SKM-1 (cell line): ENCODE data around the gene SFT2D3.

ENCODE experiments used
- DNase-seq: peaks from one replicate; lab custom pipeline; 2025; ENCODE audit not compliant: unreplicated experiment; lab: John Stamatoyannopoulos, UW

Gene SFT2D3

GRCh38 chr2:127664065-127664894 is 37.0 kb upstream of the SFT2D3 start:
- DNase-seq = no peak

DNA sequence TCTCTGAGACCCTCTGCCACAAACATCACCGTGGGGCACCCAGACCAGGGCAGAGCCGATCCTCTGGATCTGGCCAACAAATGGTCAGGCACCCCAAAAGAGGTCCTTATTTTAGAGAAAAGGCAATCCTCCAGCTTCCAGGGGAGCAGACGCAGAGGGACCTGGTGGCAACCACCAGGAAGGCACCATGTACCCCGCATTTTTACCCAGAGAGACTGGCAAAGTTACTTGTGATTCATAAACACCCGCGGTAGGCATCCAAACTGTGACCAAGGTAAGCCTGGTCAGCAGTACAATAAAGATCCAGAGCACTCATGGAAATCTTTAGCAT is 36.4 kb upstream of the SFT2D3 start:
- DNase-seq = no peak

DNA sequence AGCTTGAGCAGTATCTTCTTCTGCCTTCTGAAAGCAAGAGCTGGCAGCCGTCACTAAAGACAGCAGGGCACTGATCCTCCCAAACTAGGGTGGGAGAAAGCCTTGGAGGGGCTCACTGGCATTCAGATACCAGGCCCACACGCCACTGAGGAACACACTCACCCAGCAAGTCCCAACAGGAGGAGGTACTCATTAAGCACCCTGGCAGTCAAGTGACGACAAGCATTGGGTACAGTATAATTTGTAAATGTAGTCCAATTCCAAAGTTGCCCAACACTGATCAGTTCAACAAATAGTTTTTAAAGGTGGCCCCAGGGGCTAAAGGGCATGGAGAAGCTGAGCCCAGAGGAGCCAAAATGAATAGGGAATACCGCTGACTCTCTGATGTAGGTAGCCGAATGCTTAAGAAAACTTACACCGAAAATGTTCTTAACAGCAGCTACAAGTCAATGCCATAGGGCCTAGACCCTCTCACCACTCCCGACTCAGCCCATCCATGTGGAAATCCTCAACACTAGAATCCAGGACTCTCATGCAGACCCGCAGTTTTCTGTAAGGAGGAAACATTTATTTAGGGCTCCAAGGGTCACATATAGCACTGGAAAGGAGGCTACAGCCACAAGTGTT is 35.9 kb upstream of the SFT2D3 start:
- no peak for DNase-seq

GRCh38 chr2:127669056-127669455 is 32.2 kb upstream of the SFT2D3 start:
- no peak for DNase-seq

- no peak for DNase-seq
Measured at GRCh38 chr2:127670055-127670956, 31.0 kb upstream of the SFT2D3 start.

DNA sequence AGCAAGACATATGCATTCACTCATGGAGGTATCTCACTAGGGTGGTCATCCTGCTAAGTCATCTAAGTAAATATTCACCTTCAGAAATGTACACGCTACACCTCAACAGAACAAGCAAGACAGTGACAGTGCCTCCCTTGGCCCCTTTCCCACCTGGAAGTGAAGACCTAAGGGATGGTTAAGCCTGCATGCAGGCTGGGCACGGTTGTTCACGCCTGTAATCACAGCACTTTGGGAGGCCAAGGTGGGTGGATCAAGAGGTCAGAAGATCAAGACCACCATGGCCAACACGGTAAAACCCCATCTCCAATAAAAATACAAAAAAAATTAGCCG is 30.4 kb upstream of the SFT2D3 start:
- no peak for DNase-seq

- no peak for DNase-seq
Measured at GRCh38 chr2:127671557-127672302, 29.6 kb upstream of the SFT2D3 start.

GRCh38 chr2:127672341-127673224 is 28.7 kb upstream of the SFT2D3 start:
- DNase-seq = no peak

- DNase-seq = no peak
Measured at GRCh38 chr2:127673291-127674069, 27.8 kb upstream of the SFT2D3 start.

- DNase-seq = no peak
Measured at GRCh38 chr2:127674241-127675209, 26.8 kb upstream of the SFT2D3 start.

DNA sequence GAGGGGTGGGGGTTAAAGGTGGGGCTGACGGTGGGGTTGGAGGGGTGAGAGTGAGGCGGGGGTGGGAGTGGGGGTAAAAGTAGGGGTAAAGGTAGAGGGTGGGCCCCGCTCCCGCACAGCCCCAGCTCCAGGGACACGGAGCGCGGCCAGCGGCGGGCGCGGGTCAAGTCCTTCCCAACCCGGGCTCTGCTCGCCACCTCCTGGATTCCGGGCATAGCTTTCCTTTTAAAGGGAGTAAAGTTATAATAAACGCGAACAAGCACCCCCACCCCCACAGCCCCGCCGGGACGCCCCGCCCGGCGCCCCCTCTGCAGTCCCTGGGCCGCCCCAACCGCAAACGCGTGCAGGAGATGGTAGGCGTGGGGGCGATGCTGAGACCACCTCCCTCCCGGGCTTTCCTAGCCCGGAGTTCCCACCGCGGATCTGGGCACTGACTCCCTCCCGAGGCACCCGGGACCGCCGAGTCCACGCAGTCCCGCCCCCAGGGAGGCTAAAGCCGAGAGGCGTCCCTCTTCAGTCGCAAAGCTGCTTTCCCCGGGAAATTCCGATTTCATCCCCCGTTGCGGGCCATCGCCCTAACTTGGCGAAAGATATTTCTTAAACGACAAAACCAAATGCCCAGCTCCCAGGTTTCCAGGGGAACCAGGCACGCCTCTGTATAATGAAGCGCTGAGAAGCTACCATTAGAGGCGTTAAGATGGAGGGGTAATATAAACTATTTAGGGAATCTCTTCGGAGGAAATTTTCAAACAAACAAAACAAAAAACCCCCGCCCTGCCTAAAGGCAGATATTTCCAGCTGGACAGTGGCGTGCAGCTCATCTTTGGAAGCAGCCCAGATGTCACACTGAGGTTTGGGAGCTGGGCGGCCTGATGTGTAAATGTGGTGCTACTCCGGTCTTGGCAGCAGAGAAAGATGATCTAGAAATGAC is 25.7 kb upstream of the SFT2D3 start, which contains the start of gene LIMS2:
LIMS2 (minus strand) TSS at position 200 of the 931 bp plus-strand sequence. CDS start 506 bp downstream, outside the sequence.
- DNase-seq = no peak

DNA sequence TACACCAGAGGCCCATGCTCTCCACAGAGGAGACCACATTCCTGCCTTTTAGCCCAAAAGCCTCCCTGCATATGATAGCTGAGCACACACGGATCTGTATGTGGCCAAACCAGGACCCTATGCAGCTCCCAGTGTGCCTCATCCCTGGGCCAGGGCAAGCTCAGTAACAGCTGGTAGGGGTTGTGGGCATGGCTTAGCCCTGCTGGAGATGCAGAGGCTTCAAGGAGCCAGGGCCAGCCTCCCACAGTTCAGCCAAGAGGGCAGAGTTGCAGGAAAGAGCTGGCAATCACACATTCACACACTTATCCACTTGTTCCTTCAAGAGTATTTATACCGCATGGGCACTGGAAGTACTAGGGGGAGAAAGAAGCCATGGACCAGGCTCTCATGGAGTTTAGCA is 24.4 kb upstream of the SFT2D3 start:
- DNase-seq = no peak

DNA sequence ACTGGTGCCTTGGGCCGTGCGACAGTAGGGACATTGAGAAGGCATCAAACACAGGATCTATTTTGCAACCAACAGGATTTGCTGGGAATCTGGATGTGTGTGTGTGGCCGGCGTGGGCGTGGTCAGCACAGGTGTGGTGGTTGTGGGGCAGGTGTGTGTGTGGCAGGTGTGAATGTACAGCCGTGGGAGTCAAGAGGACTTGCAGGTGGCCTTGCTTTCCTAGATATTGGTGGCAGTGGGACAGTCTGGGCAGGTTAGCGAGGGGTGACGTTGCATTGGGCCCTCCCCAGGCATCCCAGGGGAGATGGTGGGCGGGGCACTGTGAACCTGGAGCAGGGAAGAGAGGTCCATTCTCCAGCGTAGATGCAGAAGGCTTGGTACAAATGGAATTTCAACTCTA is 22.8 kb upstream of the SFT2D3 start:
- no peak for DNase-seq

DNA sequence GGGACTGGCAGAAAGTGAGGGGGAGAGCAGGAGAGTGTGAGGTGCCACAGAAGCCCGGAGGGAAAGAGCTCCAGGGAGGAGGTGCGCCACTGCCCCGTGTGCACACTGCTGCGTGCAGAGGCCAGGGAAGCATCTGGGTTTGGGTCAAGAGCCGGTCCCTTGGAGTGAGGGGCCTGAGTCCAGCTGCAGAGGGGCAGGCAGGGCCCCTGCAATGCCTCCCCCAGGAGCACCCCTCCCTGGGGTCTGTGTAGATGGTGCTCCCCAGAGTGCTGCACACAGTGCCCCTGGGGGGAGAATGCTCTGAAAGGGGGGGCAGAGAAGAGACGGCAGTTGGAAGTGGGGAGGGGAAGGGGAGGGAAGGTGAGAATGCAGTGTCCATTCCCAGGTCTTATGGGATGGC is 22.3 kb upstream of the SFT2D3 start:
- no peak for DNase-seq

GRCh38 chr2:127679680-127680361 is 21.5 kb upstream of the SFT2D3 start:
- no peak for DNase-seq

- DNase-seq = no peak
Measured at GRCh38 chr2:127680706-127681287, 20.5 kb upstream of the SFT2D3 start.
